C4-2B (cell line): ENCODE measurements around the gene SCN1B.

ENCODE experiments used
- CTCF ChIP-seq: fragments of 450-650 bp; conservative IDR thresholded peaks from 2 replicates; pipeline ENCODE4 v1.5.1; 2017; ENCODE audit warnings: mild to moderate bottlenecking
- ZFX ChIP-seq: fragments of 450-650 bp; IDR thresholded peaks from 2 replicates; pipeline ENCODE4 v1.6.1; 2017

- no peak for TF ChIP-seq CTCF
- TF ChIP-seq ZFX, result no peak
These were observed 38.8 kb downstream of the SCN1B start for GRCh38 chr19:35068941-35069634.
